ENCODE results near the gene ENPP3. TPM values are rescaled to one million over a fixed set of nuclear protein-coding genes. Genes with fewer than 3 reads are reported as not detected.

The ENPP3 gene
- total and polyA plus RNA-seq, 2 experiments from 2014 or later: not detected

GRCh38 chr6:131754088-131754487 lies 117.0 kb downstream of the ENPP3 start:
- Histone ChIP-seq H3K9me3 (ENCODE audit: low read depth) (no peaks in the 10 kb centered on the region), H2AFZ (no peak overlapping the region), H3K27ac (peak overlapping the region; percentile 80), H3K36me3 (ENCODE audit: low read depth) (no peaks in the 10 kb centered on the region), H3K4me3 (no peak overlapping the region; the same call in 1 of the 2 replicates), H3K27me3 (replicated peaks; ENCODE audit: insufficient read depth) (no peaks in the 10 kb centered on the region), H4K20me1 (ENCODE audit: insufficient read depth) (no peaks in the 10 kb centered on the region), H3K79me2 (ENCODE audit: insufficient read depth) (no peaks in the 10 kb centered on the region), H3K9ac (no peak overlapping the region), H3K4me2 (ENCODE audit: unreplicated experiment) (peak overlapping the region; percentile 25), H3K9me2 (ENCODE audit: insufficient read depth) (no peaks in the 10 kb centered on the region), H3F3A (ENCODE audit: insufficient read depth) (peaks cover 37% of the 10 kb centered on the region), H3K4me1 (ENCODE audit: insufficient read depth) (peaks cover 48% of the 10 kb centered on the region)
- peak; percentile 62 for DNase-seq
- 29 to 42% methylated on average over 1 of the region's 1 CpG for WGBS, 2 experiments (ENCODE audit: low coverage in 1 of 2, low lambda C conversion rate in 2 of 2, missing lambda C conversion rate in 2 of 2)
- TF ChIP-seq EZH2phosphoT487 (IDR thresholded peaks at IDR 0.05; ENCODE audit: insufficient read depth, low read depth) (no peak), EZH2 (IDR thresholded peaks at IDR 0.05; ENCODE audit: insufficient read depth, poor library complexity, severe bottlenecking) (no peak)
- in situ Hi-C loops (cut with MboI): no loop called here

- in situ Hi-C loops (cut with MboI): no loop called here
- Histone ChIP-seq H2AFZ (no peak overlapping the region), H3K9ac (0 out of 2 replicates have a peak overlapping the region, but pooled peaks have one; percentile 10), H3K27ac (peak overlapping the region; percentile 80), H3K4me2 (ENCODE audit: unreplicated experiment) (peak overlapping the region; percentile 25), H3K27me3 (replicated peaks; ENCODE audit: insufficient read depth) (no peaks in the 10 kb centered on the region), H3K9me2 (ENCODE audit: insufficient read depth) (no peaks in the 10 kb centered on the region), H3K9me3 (ENCODE audit: low read depth) (no peaks in the 10 kb centered on the region), H3K4me1 (ENCODE audit: insufficient read depth) (peaks cover 48% of the 10 kb centered on the region), H4K20me1 (ENCODE audit: insufficient read depth) (no peaks in the 10 kb centered on the region), H3F3A (ENCODE audit: insufficient read depth) (peaks cover 37% of the 10 kb centered on the region), H3K4me3 (0 out of 2 replicates have a peak overlapping the region, but pooled peaks have one; percentile 2), H3K79me2 (ENCODE audit: insufficient read depth) (no peaks in the 10 kb centered on the region), H3K36me3 (ENCODE audit: low read depth) (no peaks in the 10 kb centered on the region)
- peak; percentile 23 for DNase-seq
- WGBS, 2 experiments (ENCODE audit: low coverage in 1 of 2, low lambda C conversion rate in 2 of 2, missing lambda C conversion rate in 2 of 2): 44 to 46% methylated on average over 9 of the region's 9 CpGs
- no peak for TF ChIP-seq EZH2phosphoT487 (IDR thresholded peaks at IDR 0.05; ENCODE audit: insufficient read depth, low read depth)
- no peak for TF ChIP-seq EZH2 (IDR thresholded peaks at IDR 0.05; ENCODE audit: insufficient read depth, poor library complexity, severe bottlenecking)
These were observed 117.8 kb downstream of the ENPP3 start for GRCh38 chr6:131754715-131755567.

- 0 out of 2 replicates have a peak overlapping the region, but pooled peaks have one; percentile 2 for H3K4me3 ChIP-seq
- H3K79me2 ChIP-seq (ENCODE audit: insufficient read depth): no peaks in the 10 kb centered on the region
- in situ Hi-C loops (cut with MboI): no loop called here
- DNase-seq: peak; percentile 94
- H3K27ac ChIP-seq: peak overlapping the region; percentile 80
- peak overlapping the region; percentile 31; the same call in 1 of the 2 replicates for H3K9ac ChIP-seq
- no peaks in the 10 kb centered on the region for H3K9me3 ChIP-seq (ENCODE audit: low read depth)
- no peaks in the 10 kb centered on the region for H3K36me3 ChIP-seq (ENCODE audit: low read depth)
- H3K27me3 ChIP-seq (replicated peaks; ENCODE audit: insufficient read depth): no peaks in the 10 kb centered on the region
- H3F3A ChIP-seq (ENCODE audit: insufficient read depth): peaks cover 37% of the 10 kb centered on the region
- H2AFZ ChIP-seq: no peak overlapping the region
- no peaks in the 10 kb centered on the region for H3K9me2 ChIP-seq (ENCODE audit: insufficient read depth)
- peaks cover 54% of the 10 kb centered on the region for H3K4me1 ChIP-seq (ENCODE audit: insufficient read depth)
- TF ChIP-seq EZH2 (IDR thresholded peaks at IDR 0.05; ENCODE audit: insufficient read depth, poor library complexity, severe bottlenecking) (no peak), EZH2phosphoT487 (IDR thresholded peaks at IDR 0.05; ENCODE audit: insufficient read depth, low read depth) (0 out of 2 replicates have a peak, but pooled peaks have one; percentile 77)
- H4K20me1 ChIP-seq (ENCODE audit: insufficient read depth): no peaks in the 10 kb centered on the region
- WGBS, 2 experiments (ENCODE audit: low coverage in 1 of 2, low lambda C conversion rate in 2 of 2, missing lambda C conversion rate in 2 of 2): 1 to 3% methylated on average over 3 of the region's 3 CpGs
- H3K4me2 ChIP-seq (ENCODE audit: unreplicated experiment): peak overlapping the region; percentile 50
These were observed 118.5 kb downstream of the ENPP3 start for GRCh38 chr6:131755597-131755996.

- Histone ChIP-seq H3K27me3 (replicated peaks; ENCODE audit: insufficient read depth) (no peaks in the 10 kb centered on the region), H3F3A (ENCODE audit: insufficient read depth) (peaks cover 41% of the 10 kb centered on the region), H3K9ac (peak overlapping the region; percentile 31; the same call in 1 of the 2 replicates), H3K9me3 (ENCODE audit: low read depth) (no peaks in the 10 kb centered on the region), H2AFZ (no peak overlapping the region; the same call in 1 of the 2 replicates), H3K79me2 (ENCODE audit: insufficient read depth) (no peaks in the 10 kb centered on the region), H3K36me3 (ENCODE audit: low read depth) (no peaks in the 10 kb centered on the region), H3K9me2 (ENCODE audit: insufficient read depth) (no peaks in the 10 kb centered on the region), H3K27ac (peak overlapping the region; percentile 80), H3K4me2 (ENCODE audit: unreplicated experiment) (peak overlapping the region; percentile 50), H3K4me1 (ENCODE audit: insufficient read depth) (peaks cover 58% of the 10 kb centered on the region), H4K20me1 (ENCODE audit: insufficient read depth) (no peaks in the 10 kb centered on the region), H3K4me3 (no peak overlapping the region)
- 42 to 46% methylated on average over 2 of the region's 2 CpGs for WGBS, 2 experiments (ENCODE audit: low coverage in 1 of 2, low lambda C conversion rate in 2 of 2, missing lambda C conversion rate in 2 of 2)
- in situ Hi-C loops (cut with MboI): no loop called here
- DNase-seq: peak; percentile 77
- TF ChIP-seq EZH2 (IDR thresholded peaks at IDR 0.05; ENCODE audit: insufficient read depth, poor library complexity, severe bottlenecking): no peak
- no peak for TF ChIP-seq EZH2phosphoT487 (IDR thresholded peaks at IDR 0.05; ENCODE audit: insufficient read depth, low read depth)
These were observed 118.9 kb downstream of the ENPP3 start for GRCh38 chr6:131756039-131756438.

All from GM23248 (cell line).